KMS-11 (cell line): ENCODE results near the gene KNSTRN.

Experiments used
- H2AFZ ChIP-seq: fragments of 200-600 bp; sonication (generic); 2 replicates; pipeline ENCODE4 v1.6.1; 2016; ENCODE audit warnings: antibody characterized with exemption, mixed run types, low read depth
- H3K27ac ChIP-seq: fragments of 200-600 bp; sonication (generic); 2 replicates; pipeline ENCODE4 v1.6.1; 2016; ENCODE audit warnings: mild to moderate bottlenecking, mixed run types
- H3K27me3 ChIP-seq: fragments of 200-600 bp; sonication (generic); 2 replicates; pipeline ENCODE4 v1.6.1; 2017; ENCODE audit warnings: mild to moderate bottlenecking, low read depth, mixed run types, moderate library complexity; ENCODE audit not compliant: insufficient read depth
- H3K36me3 ChIP-seq: fragments of 200-600 bp; sonication (generic); 2 replicates; pipeline ENCODE4 v1.6.1; 2017; ENCODE audit warnings: mild to moderate bottlenecking, mixed run types; ENCODE audit not compliant: insufficient read depth
- H3K4me1 ChIP-seq: fragments of 200-600 bp; sonication (generic); 2 replicates; pipeline ENCODE4 v1.6.1; 2016; ENCODE audit warnings: mild to moderate bottlenecking, low read depth, mixed run types; ENCODE audit not compliant: poor library complexity, severe bottlenecking
- H3K4me2 ChIP-seq: fragments of 200-600 bp; sonication (generic); 2 replicates; pipeline ENCODE4 v1.7.0; 2016; ENCODE audit warnings: mild to moderate bottlenecking, mixed run types
- H3K4me3 ChIP-seq: fragments of 200-600 bp; sonication (generic); IDR thresholded peaks from 2 replicates; pipeline ENCODE4 v1.6.1; 2017; ENCODE audit warnings: low read depth, low read length, mixed read lengths; ENCODE audit not compliant: insufficient read depth
- H3K79me2 ChIP-seq: fragments of 200-600 bp; sonication (generic); 2 replicates; pipeline ENCODE4 v1.6.1; 2016; ENCODE audit warnings: low read depth, mixed run types; ENCODE audit not compliant: insufficient read depth
- H3K9ac ChIP-seq: fragments of 200-600 bp; sonication (generic); 2 replicates; pipeline ENCODE4 v1.6.1; 2016; ENCODE audit warnings: mild to moderate bottlenecking, mixed run types
- H4K20me1 ChIP-seq: fragments of 200-600 bp; sonication (generic); 2 replicates; pipeline ENCODE4 v1.6.1; 2016; ENCODE audit warnings: mild to moderate bottlenecking, mixed run types; ENCODE audit not compliant: insufficient read depth
- TF ChIP-seq, protein P1 (sequence below): fragments of 200-600 bp; sonication (generic); conservative IDR thresholded peaks from 2 replicates; pipeline ENCODE4 v1.6.1; 2017; ENCODE audit warnings: low read depth, mild to moderate bottlenecking, antibody characterized with exemption, low read length, moderate library complexity, mixed read lengths

The KNSTRN gene

DNA sequence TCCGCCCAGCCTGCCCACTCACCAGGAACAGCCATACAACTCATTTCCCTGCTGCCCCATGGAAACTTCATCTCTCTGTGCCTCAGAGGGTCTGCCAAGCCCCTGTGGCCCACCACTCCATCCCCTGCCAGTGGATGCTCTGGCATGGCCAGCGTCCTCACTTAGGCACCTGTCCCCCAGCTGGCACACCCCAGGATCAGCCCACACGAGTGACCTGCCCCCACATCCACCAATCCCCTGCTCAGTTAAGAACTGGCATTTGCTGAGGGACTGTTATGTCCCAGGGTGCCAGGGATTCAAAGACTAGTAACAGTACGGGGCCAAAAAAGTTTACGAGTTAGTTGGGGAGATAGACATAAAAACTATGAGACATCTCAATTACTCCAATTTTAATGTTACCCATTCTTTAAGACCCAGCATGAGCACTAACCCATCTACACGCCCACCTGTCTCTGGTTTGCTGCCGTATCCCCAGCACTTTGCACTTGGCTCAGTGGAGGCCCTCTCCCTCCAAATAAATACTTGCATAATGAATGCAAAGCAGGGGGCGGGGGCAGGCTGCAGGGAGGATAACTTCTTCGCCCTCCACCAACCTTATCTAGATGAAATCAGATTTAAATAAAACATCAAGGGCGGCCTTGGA is 46.7 kb downstream of the KNSTRN start:
- H3K9ac ChIP-seq, result no peak overlapping the region
- no peak overlapping the region for H3K4me2 ChIP-seq
- TF ChIP-seq, protein P1, sequence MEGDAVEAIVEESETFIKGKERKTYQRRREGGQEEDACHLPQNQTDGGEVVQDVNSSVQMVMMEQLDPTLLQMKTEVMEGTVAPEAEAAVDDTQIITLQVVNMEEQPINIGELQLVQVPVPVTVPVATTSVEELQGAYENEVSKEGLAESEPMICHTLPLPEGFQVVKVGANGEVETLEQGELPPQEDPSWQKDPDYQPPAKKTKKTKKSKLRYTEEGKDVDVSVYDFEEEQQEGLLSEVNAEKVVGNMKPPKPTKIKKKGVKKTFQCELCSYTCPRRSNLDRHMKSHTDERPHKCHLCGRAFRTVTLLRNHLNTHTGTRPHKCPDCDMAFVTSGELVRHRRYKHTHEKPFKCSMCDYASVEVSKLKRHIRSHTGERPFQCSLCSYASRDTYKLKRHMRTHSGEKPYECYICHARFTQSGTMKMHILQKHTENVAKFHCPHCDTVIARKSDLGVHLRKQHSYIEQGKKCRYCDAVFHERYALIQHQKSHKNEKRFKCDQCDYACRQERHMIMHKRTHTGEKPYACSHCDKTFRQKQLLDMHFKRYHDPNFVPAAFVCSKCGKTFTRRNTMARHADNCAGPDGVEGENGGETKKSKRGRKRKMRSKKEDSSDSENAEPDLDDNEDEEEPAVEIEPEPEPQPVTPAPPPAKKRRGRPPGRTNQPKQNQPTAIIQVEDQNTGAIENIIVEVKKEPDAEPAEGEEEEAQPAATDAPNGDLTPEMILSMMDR, result no peak

DNA sequence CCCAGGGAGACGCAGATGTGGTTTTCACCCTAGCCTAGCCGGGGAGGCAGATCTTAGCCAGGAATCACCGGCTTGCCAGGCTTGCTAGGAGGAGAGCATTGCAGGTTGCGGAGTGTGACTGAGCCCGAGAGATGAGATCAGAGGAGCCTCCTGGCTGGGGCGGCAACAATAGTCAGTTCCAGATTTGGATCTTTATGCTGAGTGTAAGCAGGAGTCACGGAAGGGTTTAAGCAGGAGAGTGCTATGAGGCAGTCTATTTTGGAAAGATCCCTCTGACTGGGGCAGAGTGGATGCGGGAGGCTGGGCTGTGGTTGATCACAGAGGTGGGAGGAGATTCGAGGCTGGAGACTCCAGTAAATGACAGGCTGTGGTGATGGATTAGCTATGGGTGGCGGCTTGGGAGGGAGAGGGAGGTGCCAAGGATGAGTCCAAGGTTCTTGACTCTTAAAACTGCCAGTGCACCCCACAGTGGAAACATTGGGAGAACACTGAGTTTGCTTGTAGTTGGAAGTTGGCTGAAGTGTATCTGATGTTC is 47.8 kb downstream of the KNSTRN start:
- H4K20me1 ChIP-seq, result no peaks in the 10 kb centered on the region
- H3K79me2 ChIP-seq, result no peaks in the 10 kb centered on the region
- H3K27me3 ChIP-seq, result no peaks in the 10 kb centered on the region
- H3K4me3 ChIP-seq, result no peak overlapping the region
- H3K4me1 ChIP-seq, result no peaks in the 10 kb centered on the region
- no peak overlapping the region for H2AFZ ChIP-seq
- no peak overlapping the region for H3K9ac ChIP-seq
- no peak overlapping the region for H3K27ac ChIP-seq
- H3K4me2 ChIP-seq, result no peak overlapping the region
- H3K36me3 ChIP-seq, result no peaks in the 10 kb centered on the region
- TF ChIP-seq, protein P1, result no peak

More for the DNA sequence above, 46.7 kb downstream of the KNSTRN start:
- Histone ChIP-seq H2AFZ (no peak overlapping the region), H4K20me1 (no peaks in the 10 kb centered on the region), H3K27ac (no peak overlapping the region), H3K79me2 (no peaks in the 10 kb centered on the region), H3K36me3 (no peaks in the 10 kb centered on the region), H3K4me3 (no peak overlapping the region), H3K27me3 (no peaks in the 10 kb centered on the region), H3K4me1 (no peaks in the 10 kb centered on the region)

DNA sequence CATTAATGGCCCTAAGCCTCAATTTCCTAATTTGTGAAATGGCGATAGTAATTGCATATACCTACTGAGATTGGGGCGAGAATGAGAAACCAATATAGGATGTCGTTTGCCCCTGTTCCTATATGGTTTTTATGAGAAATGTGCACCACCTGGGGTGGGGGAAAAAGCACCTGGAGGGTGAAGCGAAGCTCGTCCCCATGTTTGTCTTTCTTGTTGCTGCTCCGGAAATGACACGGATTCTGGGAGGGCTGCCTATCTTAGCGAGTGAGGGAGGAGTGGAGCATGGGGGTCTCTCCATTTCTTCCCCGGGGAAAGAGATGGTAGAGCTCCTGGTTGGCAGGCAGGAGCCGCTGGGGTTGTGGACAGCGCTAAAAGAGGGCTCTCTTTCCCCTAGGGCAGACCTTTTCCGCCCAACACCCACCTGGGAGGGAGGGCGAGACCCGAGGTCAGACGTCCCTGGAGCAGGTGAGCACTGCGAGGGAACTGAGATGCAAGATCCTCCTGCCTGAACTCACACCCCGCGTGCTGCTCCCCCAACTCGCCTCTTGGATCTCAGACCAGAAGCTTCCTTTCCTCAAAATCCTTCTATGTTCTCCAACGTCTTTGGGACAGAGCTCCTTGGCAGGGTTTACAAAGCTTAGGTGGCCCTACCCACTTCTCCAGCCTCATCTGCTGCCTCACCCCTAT is 52.6 kb downstream of the KNSTRN start:
- no peak overlapping the region for H3K9ac ChIP-seq
- H2AFZ ChIP-seq, result no peak overlapping the region
- no peaks in the 10 kb centered on the region for H3K36me3 ChIP-seq
- H3K4me1 ChIP-seq, result no peaks in the 10 kb centered on the region
- H3K79me2 ChIP-seq, result no peaks in the 10 kb centered on the region
- no peak overlapping the region for H3K4me3 ChIP-seq
- TF ChIP-seq, protein P1, result no peak
- no peak overlapping the region for H3K4me2 ChIP-seq
- peaks cover 29% of the 10 kb centered on the region for H3K27me3 ChIP-seq
- H4K20me1 ChIP-seq, result no peaks in the 10 kb centered on the region
- no peak overlapping the region for H3K27ac ChIP-seq

DNA sequence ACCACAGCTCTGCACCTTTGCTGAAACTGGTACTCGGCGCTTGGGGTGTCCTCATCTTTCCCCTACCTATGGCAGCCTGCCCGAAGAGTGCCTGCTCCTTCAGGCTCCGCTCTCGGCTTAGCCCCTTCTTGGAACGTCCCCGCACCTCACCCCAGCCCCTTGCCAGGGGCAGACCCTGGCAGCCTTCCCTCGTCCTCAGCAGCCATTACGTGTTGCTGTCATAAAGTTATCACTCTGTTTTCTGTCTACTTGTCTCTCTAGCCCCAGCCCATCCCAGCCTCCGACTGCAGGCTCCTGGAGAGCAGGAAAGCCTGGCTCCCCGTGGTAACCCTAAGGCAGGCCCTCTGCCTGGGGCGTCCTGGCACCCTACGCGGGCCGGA is 53.2 kb downstream of the KNSTRN start:
- Histone ChIP-seq H3K4me2 (no peak overlapping the region), H3K4me3 (no peak overlapping the region), H3K79me2 (no peaks in the 10 kb centered on the region), H3K4me1 (no peaks in the 10 kb centered on the region), H3K27ac (no peak overlapping the region), H3K36me3 (no peaks in the 10 kb centered on the region), H3K9ac (no peak overlapping the region), H4K20me1 (no peaks in the 10 kb centered on the region), H3K27me3 (peaks cover 29% of the 10 kb centered on the region), H2AFZ (no peak overlapping the region)
- TF ChIP-seq, protein P1, result no peak
